ENCODE measurements around the gene MTM1.

Gene MTM1

GRCh38 chrX:150536455-150537116 lies 31.8 kb upstream of the MTM1 start:
- TF ChIP-seq GLIS3 (CRISPR knock-in tag; IDR thresholded peaks at IDR 0.05) (no peak), ZFP30 (CRISPR knock-in tag; IDR thresholded peaks at IDR 0.05) (no peak)
- peak; percentile 57 for ATAC-seq

DNA sequence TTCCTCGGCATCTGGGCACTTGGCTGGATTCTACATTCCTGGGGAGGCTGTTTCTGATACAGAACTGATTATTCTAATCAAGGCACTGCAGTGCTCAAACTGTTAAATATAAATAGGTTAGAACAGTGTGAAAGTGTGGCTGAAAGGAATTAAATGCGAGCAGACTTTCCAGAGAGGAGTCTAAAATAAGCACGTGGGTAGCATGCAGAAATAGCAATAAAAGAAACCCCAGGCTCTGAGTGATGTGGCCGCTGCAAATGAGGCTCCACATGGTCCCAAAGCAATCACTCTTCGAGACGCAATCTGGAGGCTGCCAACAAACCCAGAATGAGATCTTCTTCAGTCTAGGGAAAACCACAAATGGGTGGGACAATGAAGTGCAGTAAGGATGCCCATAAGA lies 30.6 kb upstream of the MTM1 start:
- no peak for ATAC-seq
- TF ChIP-seq CSDC2 (CRISPR knock-in tag; IDR thresholded peaks at IDR 0.05) (no peak), ESRRG (CRISPR knock-in tag; IDR thresholded peaks at IDR 0.05) (no peak), ZNF8 (CRISPR knock-in tag; IDR thresholded peaks at IDR 0.05) (no peak), ZNF565 (CRISPR knock-in tag; conservative IDR thresholded peaks at IDR 0.05; ENCODE audit: low read depth) (no peak), BACH2 (CRISPR knock-in tag; IDR thresholded peaks at IDR 0.05; ENCODE audit: borderline replicate concordance) (no peak), TCF4 (CRISPR knock-in tag; IDR thresholded peaks at IDR 0.05; ENCODE audit: borderline replicate concordance) (no peak), ZNF70 (CRISPR knock-in tag; IDR thresholded peaks at IDR 0.05) (no peak), PATZ1 (CRISPR knock-in tag; IDR thresholded peaks at IDR 0.05; ENCODE audit: borderline replicate concordance) (no peak)
- TF ChIP-seq, protein P1, sequence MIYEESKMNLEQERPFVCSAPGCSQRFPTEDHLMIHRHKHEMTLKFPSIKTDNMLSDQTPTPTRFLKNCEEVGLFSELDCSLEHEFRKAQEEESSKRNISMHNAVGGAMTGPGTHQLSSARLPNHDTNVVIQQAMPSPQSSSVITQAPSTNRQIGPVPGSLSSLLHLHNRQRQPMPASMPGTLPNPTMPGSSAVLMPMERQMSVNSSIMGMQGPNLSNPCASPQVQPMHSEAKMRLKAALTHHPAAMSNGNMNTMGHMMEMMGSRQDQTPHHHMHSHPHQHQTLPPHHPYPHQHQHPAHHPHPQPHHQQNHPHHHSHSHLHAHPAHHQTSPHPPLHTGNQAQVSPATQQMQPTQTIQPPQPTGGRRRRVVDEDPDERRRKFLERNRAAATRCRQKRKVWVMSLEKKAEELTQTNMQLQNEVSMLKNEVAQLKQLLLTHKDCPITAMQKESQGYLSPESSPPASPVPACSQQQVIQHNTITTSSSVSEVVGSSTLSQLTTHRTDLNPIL (CRISPR knock-in tag; IDR thresholded peaks at IDR 0.05; ENCODE audit: low read depth) = no peak

DNA sequence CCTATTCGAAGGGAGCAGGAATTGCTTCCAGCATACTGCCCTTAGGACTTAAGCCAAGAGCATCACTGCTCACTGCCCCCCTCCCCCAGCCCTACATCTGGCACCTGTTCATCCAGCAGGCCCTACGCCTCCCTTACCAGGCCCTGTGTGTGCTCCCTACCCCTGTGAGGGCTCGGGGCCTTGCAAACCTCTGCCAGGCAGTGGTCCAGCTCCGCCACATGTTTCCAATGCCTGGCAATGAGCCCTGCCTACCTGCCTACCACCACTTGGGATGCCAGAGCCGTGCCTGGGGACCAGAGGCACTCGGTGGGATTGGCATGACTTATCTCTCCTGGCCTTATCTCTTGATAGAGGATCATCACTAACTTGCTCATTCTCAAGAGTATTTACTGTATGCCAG lies 27.5 kb upstream of the MTM1 start:
- ATAC-seq = no peak
- TF ChIP-seq ESRRG (CRISPR knock-in tag; IDR thresholded peaks at IDR 0.05) (no peak), TSHZ2 (CRISPR knock-in tag; IDR thresholded peaks at IDR 0.05) (no peak), CSDC2 (CRISPR knock-in tag; IDR thresholded peaks at IDR 0.05) (no peak), ZNF565 (CRISPR knock-in tag; conservative IDR thresholded peaks at IDR 0.05; ENCODE audit: low read depth) (no peak), ZC3H10 (CRISPR knock-in tag; IDR thresholded peaks at IDR 0.05) (no peak), ZNF8 (CRISPR knock-in tag; IDR thresholded peaks at IDR 0.05) (no peak), GLIS3 (CRISPR knock-in tag; IDR thresholded peaks at IDR 0.05) (no peak), OSR1 (CRISPR knock-in tag; IDR thresholded peaks at IDR 0.05) (no peak)
- TF ChIP-seq, protein P1 (CRISPR knock-in tag; IDR thresholded peaks at IDR 0.05; ENCODE audit: low read depth) = no peak

DNA sequence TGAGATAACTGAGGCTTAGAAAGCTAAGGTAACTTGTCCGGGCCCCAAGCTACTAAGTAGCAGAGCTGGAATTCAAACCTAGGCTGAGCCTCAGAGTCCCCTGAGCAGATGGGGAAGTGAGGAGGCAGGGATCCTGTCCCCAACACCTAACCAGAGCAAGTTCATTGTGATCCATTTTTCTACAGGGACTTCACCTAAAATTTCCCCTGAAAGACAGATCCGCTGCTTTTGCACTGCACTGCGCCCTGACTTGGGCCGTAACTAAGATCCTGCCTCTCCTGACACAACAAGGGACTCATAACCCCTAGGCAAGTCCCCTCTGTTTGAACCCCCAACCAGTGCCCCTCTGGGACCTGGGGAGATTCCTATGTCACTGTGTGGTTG lies 25.6 kb upstream of the MTM1 start:
- no peak for TF ChIP-seq ZNF70 (CRISPR knock-in tag; IDR thresholded peaks at IDR 0.05)
- TF ChIP-seq, protein P1 (CRISPR knock-in tag; IDR thresholded peaks at IDR 0.05; ENCODE audit: low read depth) = no peak
- no peak for TF ChIP-seq SNAI2 (CRISPR knock-in tag; IDR thresholded peaks at IDR 0.05)
- TF ChIP-seq GLIS3 (CRISPR knock-in tag; IDR thresholded peaks at IDR 0.05) = no peak
- no peak for TF ChIP-seq PPARA (CRISPR knock-in tag; IDR thresholded peaks at IDR 0.05; ENCODE audit: borderline replicate concordance)
- no peak for TF ChIP-seq ZNF8 (CRISPR knock-in tag; IDR thresholded peaks at IDR 0.05)
- TF ChIP-seq RARB (CRISPR knock-in tag; IDR thresholded peaks at IDR 0.05) = no peak
- TF ChIP-seq ZFP3 (CRISPR knock-in tag; IDR thresholded peaks at IDR 0.05) = no peak
- TF ChIP-seq ZNF565 (CRISPR knock-in tag; conservative IDR thresholded peaks at IDR 0.05; ENCODE audit: low read depth) = no peak
- TF ChIP-seq CSDC2 (CRISPR knock-in tag; IDR thresholded peaks at IDR 0.05) = no peak
- no peak for TF ChIP-seq BACH2 (CRISPR knock-in tag; IDR thresholded peaks at IDR 0.05; ENCODE audit: borderline replicate concordance)
- TF ChIP-seq OSR1 (CRISPR knock-in tag; IDR thresholded peaks at IDR 0.05) = no peak
- no peak for ATAC-seq
